NCI-H1417 treated with DMSO at 0.1 percent for 48 hours (cell line): ENCODE measurements around the gene PLXDC2.
"Not testable (repeated sequence)": the region's sequence is repeated elsewhere in the genome, so short reads cannot be mapped to it uniquely, and the experiment has no call there.

Experiments used
- DNase-seq: peaks from one replicate; lab custom pipeline; 2025; lab: John Stamatoyannopoulos, UW

PLXDC2 gene

GRCh38 chr10:19816411-19817230, at the start of gene PLXDC2:
PLXDC2 (plus strand) TSS chr10:19816432.
- DNase-seq: no peak

- no peak for DNase-seq
These were observed 48.4 kb upstream of the PLXDC2 start for GRCh38 chr10:19767876-19768275.

- DNase-seq: not testable (repeated sequence)
These were observed 46.4 kb upstream of the PLXDC2 start for GRCh38 chr10:19769826-19770225.

GRCh38 chr10:19772972-19773371, 43.3 kb upstream of the PLXDC2 start:
- DNase-seq: no peak

GRCh38 chr10:19775296-19775695, 40.9 kb upstream of the PLXDC2 start:
- DNase-seq: no peak

- DNase-seq: no peak
These were observed 38.4 kb upstream of the PLXDC2 start for GRCh38 chr10:19777806-19778205.

GRCh38 chr10:19778996-19779395, 37.2 kb upstream of the PLXDC2 start:
- DNase-seq: no peak

- no peak for DNase-seq
These were observed 33.7 kb upstream of the PLXDC2 start for GRCh38 chr10:19782430-19783089.

GRCh38 chr10:19783721-19784120, 32.5 kb upstream of the PLXDC2 start:
- DNase-seq: no peak

- no peak for DNase-seq
These were observed 30.9 kb upstream of the PLXDC2 start for GRCh38 chr10:19785366-19785765.

GRCh38 chr10:19788075-19788686, 28.1 kb upstream of the PLXDC2 start:
- DNase-seq: no peak

GRCh38 chr10:19788902-19789301, 27.3 kb upstream of the PLXDC2 start:
- DNase-seq: no peak

- DNase-seq: no peak
These were observed 26.6 kb upstream of the PLXDC2 start for GRCh38 chr10:19789607-19790006.

- no peak for DNase-seq
These were observed 25.2 kb upstream of the PLXDC2 start for GRCh38 chr10:19791032-19791431.

- DNase-seq: no peak
These were observed 20.5 kb upstream of the PLXDC2 start for GRCh38 chr10:19795684-19796083.

- no peak for DNase-seq
These were observed 16.1 kb upstream of the PLXDC2 start for GRCh38 chr10:19800161-19800560.

GRCh38 chr10:19801369-19801768, 14.9 kb upstream of the PLXDC2 start:
- no peak for DNase-seq

- no peak for DNase-seq
These were observed 12.6 kb upstream of the PLXDC2 start for GRCh38 chr10:19803676-19804075.

GRCh38 chr10:19809481-19809880, 6.8 kb upstream of the PLXDC2 start:
- no peak for DNase-seq

- no peak for DNase-seq
These were observed 4.7 kb upstream of the PLXDC2 start for GRCh38 chr10:19811540-19811939.

GRCh38 chr10:19812976-19813375, 3.3 kb upstream of the PLXDC2 start:
- DNase-seq: no peak

GRCh38 chr10:19815036-19815730, 1.0 kb upstream of the PLXDC2 start:
- no peak for DNase-seq
